Upper lobe of right lung (tissue), 1 donor: ENCODE results near the gene AIRE. TPM values are rescaled to one million over a fixed set of nuclear protein-coding genes. Genes with fewer than 3 reads are reported as not detected.

Experiments
- ATAC-seq: fragments of 200-7000 bp; cut with Tn5 transposase; one replicate; pipeline ENCODE4 v1.9.1; 2020; ENCODE audit warnings: mild to moderate bottlenecking, moderate library complexity
- DNase-seq: peaks from one replicate; pipeline ENCODE4 v3.0.0-alpha.2; 2020
- H3K27ac ChIP-seq: fragments of 200-600 bp; one replicate; pipeline ENCODE4 v1.8.0; 2022
- H3K27me3 ChIP-seq: fragments of 200-600 bp; one replicate; pipeline ENCODE4 v1.8.0; 2022; ENCODE audit warnings: mild to moderate bottlenecking
- H3K36me3 ChIP-seq: fragments of 200-600 bp; one replicate; pipeline ENCODE4 v1.8.0; 2022
- H3K4me1 ChIP-seq: fragments of 200-600 bp; one replicate; pipeline ENCODE4 v1.8.0; 2022
- H3K4me3 ChIP-seq: fragments of 200-600 bp; one replicate; pipeline ENCODE4 v1.8.0; 2022; ENCODE audit warnings: mild to moderate bottlenecking
- H3K9me3 ChIP-seq: fragments of 200-600 bp; one replicate; pipeline ENCODE4 v1.8.0; 2022
- intact Hi-C: fragments of 100-400 bp; cut with DNase I; formaldehyde crosslinking; loops from one replicate; pipeline ENCODE4 v1.11.0; 2022
- total RNA-seq: library from RNA; stranded (reverse); fragmentation: NEBNext Ultra II Directional; extraction: Animal tissue kit (Norgen Biotek cat#: 25700); gene quantifications from one replicate; pipeline ENCODE4 v1.2.1, GENCODE V29; 2021
- TF ChIP-seq, protein P1 (sequence below): fragments of 200-600 bp; IDR thresholded peaks from one replicate; pipeline ENCODE4 v1.8.0; 2022; ENCODE audit warnings: antibody characterized with exemption
- donor health status: DM: no; HTN: yes; CAD: no; lungs with severe emphysema.

Gene AIRE
- total RNA-seq, 1 donor from 2014 or later, result not detected

DNA sequence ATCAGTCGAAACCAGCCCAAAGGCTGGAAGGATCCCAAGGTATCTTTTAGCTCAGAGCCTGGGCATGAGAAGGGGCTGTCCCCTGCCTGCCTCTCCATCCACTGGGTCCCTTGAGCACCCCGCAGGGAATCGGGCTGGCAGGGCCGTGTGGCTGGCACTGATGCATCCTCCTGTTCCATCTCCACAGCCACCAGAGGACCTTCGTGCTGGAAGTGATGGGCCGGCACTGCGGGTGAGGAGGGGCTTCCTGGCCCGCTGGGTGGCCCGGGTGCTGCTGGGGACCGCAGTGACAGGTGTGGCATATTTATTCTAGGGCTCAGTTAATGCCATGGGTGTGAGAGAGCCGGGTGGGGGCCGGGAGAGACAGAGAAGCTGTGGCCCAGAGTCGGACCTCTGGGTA, 27.8 kb downstream of the AIRE start:
- peaks cover 68% of the 10 kb centered on the region for H3K36me3 ChIP-seq
- ATAC-seq, result no peak
- no peak for DNase-seq
- TF ChIP-seq, protein P1, sequence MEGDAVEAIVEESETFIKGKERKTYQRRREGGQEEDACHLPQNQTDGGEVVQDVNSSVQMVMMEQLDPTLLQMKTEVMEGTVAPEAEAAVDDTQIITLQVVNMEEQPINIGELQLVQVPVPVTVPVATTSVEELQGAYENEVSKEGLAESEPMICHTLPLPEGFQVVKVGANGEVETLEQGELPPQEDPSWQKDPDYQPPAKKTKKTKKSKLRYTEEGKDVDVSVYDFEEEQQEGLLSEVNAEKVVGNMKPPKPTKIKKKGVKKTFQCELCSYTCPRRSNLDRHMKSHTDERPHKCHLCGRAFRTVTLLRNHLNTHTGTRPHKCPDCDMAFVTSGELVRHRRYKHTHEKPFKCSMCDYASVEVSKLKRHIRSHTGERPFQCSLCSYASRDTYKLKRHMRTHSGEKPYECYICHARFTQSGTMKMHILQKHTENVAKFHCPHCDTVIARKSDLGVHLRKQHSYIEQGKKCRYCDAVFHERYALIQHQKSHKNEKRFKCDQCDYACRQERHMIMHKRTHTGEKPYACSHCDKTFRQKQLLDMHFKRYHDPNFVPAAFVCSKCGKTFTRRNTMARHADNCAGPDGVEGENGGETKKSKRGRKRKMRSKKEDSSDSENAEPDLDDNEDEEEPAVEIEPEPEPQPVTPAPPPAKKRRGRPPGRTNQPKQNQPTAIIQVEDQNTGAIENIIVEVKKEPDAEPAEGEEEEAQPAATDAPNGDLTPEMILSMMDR, result no peak
- H3K9me3 ChIP-seq, result no peaks in the 10 kb centered on the region
- no peak overlapping the region for H3K27ac ChIP-seq
- intact Hi-C loops, result no loop called here
- H3K27me3 ChIP-seq, result no peaks in the 10 kb centered on the region
- H3K4me1 ChIP-seq, result no peaks in the 10 kb centered on the region
- H3K4me3 ChIP-seq, result no peak overlapping the region

DNA sequence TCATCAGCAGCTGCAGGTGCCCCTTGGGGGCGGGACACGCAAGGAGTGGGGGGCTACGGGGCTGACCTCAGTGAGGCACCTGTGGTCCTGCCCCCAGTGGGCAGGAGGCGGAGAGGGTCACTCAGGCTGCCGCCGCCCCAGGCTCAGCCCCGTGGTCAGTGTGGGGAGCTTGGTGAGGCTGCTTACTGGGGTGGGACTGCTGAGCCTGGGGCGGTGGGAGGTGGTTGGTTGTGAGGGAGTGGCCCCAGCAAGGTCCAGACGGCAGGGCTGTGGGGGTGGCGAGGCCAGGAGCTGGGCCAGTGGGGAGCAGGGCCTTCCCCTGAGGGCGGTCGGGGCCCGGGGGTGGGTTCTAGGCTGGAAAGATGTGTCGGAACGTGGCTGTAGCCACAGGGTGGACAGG, 28.5 kb downstream of the AIRE start:
- no peaks in the 10 kb centered on the region for H3K27me3 ChIP-seq
- intact Hi-C loops, result no loop called here
- peaks cover 74% of the 10 kb centered on the region for H3K36me3 ChIP-seq
- TF ChIP-seq, protein P1, result no peak
- no peaks in the 10 kb centered on the region for H3K9me3 ChIP-seq
- ATAC-seq (no peak), DNase-seq (no peak)
- no peak overlapping the region for H3K27ac ChIP-seq
- no peak overlapping the region for H3K4me3 ChIP-seq
- H3K4me1 ChIP-seq, result no peaks in the 10 kb centered on the region

DNA sequence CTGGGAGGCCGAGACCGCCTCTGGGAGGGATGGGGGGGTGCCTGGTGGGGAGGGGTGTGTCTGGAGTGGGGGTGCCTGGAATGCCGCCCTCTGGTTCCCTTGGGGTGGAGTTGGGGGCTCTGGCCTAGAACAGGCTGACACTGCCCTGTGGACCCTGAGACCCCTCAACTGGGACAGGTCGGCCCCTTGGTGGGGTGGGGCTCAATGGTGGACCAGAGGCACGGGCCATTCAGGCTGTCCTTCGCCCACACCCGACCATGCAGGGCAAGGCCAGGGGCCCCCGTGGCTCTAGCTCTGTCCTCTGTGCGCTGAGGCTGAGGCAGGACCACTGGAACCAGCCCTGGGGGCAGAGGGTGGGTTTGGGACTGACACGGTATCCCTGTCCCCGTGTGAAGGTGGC, 28.9 kb downstream of the AIRE start:
- Histone ChIP-seq H3K27me3 (no peaks in the 10 kb centered on the region), H3K4me1 (no peaks in the 10 kb centered on the region), H3K9me3 (no peaks in the 10 kb centered on the region), H3K36me3 (peaks cover 79% of the 10 kb centered on the region), H3K27ac (no peak overlapping the region), H3K4me3 (no peak overlapping the region)
- TF ChIP-seq, protein P1, result no peak
- DNase-seq (no peak), ATAC-seq (no peak)
- intact Hi-C loops, result no loop called here

DNA sequence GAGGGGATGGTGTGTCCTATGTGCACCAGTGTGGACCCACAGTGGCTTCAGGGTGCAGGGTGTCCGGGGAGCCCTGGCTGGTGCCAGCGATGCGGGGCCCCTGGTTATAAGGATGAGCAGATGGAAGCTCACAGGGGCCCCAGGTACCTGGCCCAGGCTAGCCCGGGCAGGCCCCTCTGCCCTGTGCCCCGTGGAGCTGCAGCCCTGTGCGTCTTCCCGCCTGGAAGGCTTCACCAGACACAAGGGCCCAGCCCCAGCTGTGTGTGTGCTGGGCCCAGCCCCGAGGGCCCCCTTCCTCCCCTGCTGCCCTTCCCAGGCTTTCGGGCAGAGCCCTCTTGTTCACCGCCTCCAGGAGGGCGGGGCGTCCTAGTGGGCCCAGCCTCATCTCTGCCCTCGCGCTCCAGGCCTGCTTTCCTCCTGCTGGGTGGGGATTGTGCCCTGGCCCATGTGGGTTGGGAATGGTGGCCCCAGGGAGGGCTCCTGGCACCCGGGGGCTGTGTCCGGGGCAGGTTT, 30.1 kb downstream of the AIRE start:
- ATAC-seq, result no peak
- TF ChIP-seq, protein P1, result no peak
- peaks cover 84% of the 10 kb centered on the region for H3K36me3 ChIP-seq
- no peak for DNase-seq
- H3K4me3 ChIP-seq, result no peak overlapping the region
- H3K27ac ChIP-seq, result no peak overlapping the region
- no peaks in the 10 kb centered on the region for H3K9me3 ChIP-seq
- no peaks in the 10 kb centered on the region for H3K4me1 ChIP-seq
- intact Hi-C loops, result no loop called here
- H3K27me3 ChIP-seq, result no peaks in the 10 kb centered on the region

DNA sequence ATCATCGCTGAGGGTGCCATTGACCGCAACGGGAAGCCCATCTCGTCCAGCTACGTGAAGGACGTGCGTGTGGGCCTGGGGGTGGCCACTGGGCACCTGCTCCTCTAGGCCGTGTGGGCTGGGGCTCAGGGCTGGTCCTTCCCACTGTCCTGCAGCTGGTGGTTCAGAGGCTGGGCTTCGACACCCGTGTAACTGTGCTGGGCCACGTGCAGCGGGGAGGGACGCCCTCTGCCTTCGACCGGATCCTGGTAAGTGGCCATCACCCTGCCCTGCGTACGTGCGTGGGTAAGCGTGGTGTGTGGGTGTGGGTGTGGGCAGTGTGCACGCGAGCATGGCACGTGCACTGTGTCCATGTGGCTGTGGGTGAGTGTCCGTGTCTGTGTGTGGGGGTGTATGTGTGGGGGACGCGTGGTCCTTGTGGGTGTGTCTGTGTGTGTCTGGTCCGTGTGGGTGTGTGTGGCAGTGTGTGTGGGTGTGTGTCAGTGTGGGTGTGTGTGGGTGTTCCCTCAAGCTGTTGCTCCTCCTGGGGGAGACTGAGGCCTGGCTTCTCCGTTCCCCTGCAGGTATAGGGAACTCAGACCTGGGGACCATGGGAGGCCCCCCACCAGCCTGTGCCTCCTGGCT, 30.7 kb downstream of the AIRE start:
- Histone ChIP-seq H3K4me3 (no peak overlapping the region), H3K4me1 (no peaks in the 10 kb centered on the region), H3K9me3 (no peaks in the 10 kb centered on the region), H3K36me3 (peaks cover 84% of the 10 kb centered on the region), H3K27me3 (no peaks in the 10 kb centered on the region), H3K27ac (no peak overlapping the region)
- DNase-seq, result no peak
- no peak for ATAC-seq
- intact Hi-C loops, result no loop called here
- TF ChIP-seq, protein P1, result no peak
